Activated CD4-positive, alpha-beta T cell treated with anti-CD3 and anti-CD28 coated beads for 36 hours (primary cell): ENCODE results near the gene EMC9. TPM values are rescaled to one million over a fixed set of nuclear protein-coding genes. Genes with fewer than 3 reads are reported as not detected.

Experiments used
- ATAC-seq: fragments of 200-7000 bp; cut with Tn5 transposase; one replicate; pipeline ENCODE4 v1.10.0; 2021; ENCODE audit warnings: mild to moderate bottlenecking, moderate library complexity
- CTCF ChIA-PET: fragments of 350-600 bp; sonication (Branson Sonifier 250); formaldehyde crosslinking; loops from one replicate; lab custom pipeline; 2021; ENCODE audit warnings: antibody characterized with exemption; lab: Charles Lee
- POLR2A ChIA-PET: fragments of 350-600 bp; sonication (Branson Sonifier 250); formaldehyde crosslinking; loops from one replicate; lab custom pipeline; 2021; ENCODE audit warnings: antibody characterized with exemption, inconsistent platforms; lab: Charles Lee
- DNase-seq: peaks from one replicate; pipeline ENCODE4 v3.0.0-alpha.2; 2020
- H3K27ac Mint-ChIP-seq: one replicate; pipeline ENCODE4 v1.8.0; 2021; ENCODE audit warnings: mixed read lengths
- H3K27me3 Mint-ChIP-seq: one replicate; pipeline ENCODE4 v1.8.0; 2021; ENCODE audit warnings: mixed read lengths
- H3K36me3 Mint-ChIP-seq: one replicate; pipeline ENCODE4 v1.8.0; 2021; ENCODE audit warnings: low read depth, mixed read lengths
- H3K4me1 Mint-ChIP-seq: one replicate; pipeline ENCODE4 v1.8.0; 2021; ENCODE audit warnings: mixed read lengths
- H3K4me3 Mint-ChIP-seq: one replicate; pipeline ENCODE4 v1.8.0; 2021; ENCODE audit warnings: mild to moderate bottlenecking, moderate library complexity, mixed read lengths
- H3K9me3 Mint-ChIP-seq: one replicate; pipeline ENCODE4 v1.8.0; 2021; ENCODE audit warnings: low read depth, mixed read lengths
- intact Hi-C, 2 experiments: fragments of 100-400 bp; cut with DNase I in 1 of 2; cut with micrococcal nuclease in 1 of 2; formaldehyde crosslinking; loops; one replicate each; pipeline versions ENCODE4 v1.14.2 to v1.15.1; 2022 to 2024; cut with DNase I, micrococcal nuclease
- total RNA-seq, 2 experiments: library from RNA; stranded (reverse); gene quantifications; one replicate each; pipeline ENCODE4 v1.2.3, GENCODE V29; 2021

EMC9 gene
- total RNA-seq, 2 experiments from 2014 or later: 36.9 to 46.7 TPM

DNA sequence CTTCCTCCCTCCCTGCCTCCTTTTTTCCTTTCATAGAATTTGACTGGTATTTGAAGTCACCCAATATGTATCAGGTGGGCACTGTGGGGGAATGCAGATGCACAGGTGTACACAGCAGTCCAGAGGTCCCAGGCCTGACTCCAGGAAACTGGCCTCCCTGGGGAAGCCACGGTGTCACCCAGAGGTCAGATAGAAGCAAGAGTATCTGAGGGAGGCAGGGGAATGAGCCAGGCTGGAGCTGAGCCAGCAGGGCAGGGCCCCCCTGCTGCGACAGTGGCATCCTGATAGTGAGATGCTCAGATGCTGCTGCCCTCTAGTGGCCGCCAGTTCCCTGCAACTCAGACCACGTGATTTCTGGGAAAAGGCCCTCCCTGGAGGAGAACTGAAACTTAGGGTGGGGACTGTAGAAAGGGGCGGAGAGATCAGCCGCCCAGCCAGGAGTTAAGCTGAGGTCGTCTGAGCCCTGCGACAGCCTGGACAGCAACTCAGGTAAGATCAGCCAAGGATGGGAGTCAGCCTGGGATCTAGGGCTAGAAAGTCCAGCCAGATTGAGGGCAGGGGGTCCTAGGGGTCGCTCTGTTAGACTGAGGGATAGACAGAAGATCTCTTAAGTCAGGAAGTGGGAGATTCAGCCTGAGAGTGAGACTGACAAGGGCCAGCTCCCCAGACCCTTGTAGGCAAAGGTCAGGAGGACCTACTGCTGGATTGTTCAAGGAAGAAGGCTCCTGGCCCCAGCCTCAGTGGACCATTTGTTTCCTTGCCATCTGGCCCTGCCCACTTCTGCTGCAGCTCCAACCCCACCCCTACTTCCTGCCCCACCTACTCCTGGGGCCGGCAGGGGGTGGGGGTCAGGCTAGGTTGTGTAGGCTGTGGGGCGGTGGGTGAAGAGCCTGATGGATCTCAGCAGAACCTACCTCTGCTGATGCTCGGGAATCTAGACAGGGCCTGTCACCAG lies 19.7 kb upstream of the EMC9 start, which contains the start of gene IRF9:
Gene IRF9 (plus strand): TSS at position 416 of the 955 bp plus-strand sequence. CDS start 880 bp downstream, outside the sequence.
- Mint-ChIP-seq H3K4me3 (peak within 1 kb of the TSS; percentile 84), H3K27me3 (no peaks in the 10 kb centered on the region), H3K27ac (peak within 1 kb of the TSS; percentile 97), H3K4me1 (peaks cover 35% of the 10 kb centered on the region), H3K9me3 (no peaks in the 10 kb centered on the region), H3K36me3 (peaks cover 73% of the 10 kb centered on the region)
- intact Hi-C loops: loop anchor here (1.0 to 2.0 kb wide), 17 partner anchors 14 to 269 kb away; partner anchors contain the start of genes DCAF11 (in 2 of the 2), EMC9 (in 2 of the 2), IPO4 (in 2 of the 2) and NRL (in 2 of the 2)
- ATAC-seq: peak; percentile 89
- CTCF ChIA-PET: interaction anchor here (0.6 to 3.6 kb wide), 40 partner anchors 9 to 1066 kb away, joined by 3 to 43 read pairs (median 4); partner anchors contain the start of genes C14orf119, CHMP4A, CIDEB and DCAF11
- peak; percentile 98 for DNase-seq
- POLR2A ChIA-PET: interaction anchor here (0.6 to 3.6 kb wide), 20 partner anchors 8 to 112 kb away, joined by 3 to 36 read pairs (median 5); partner anchors contain the start of genes CHMP4A, DCAF11, EMC9 and IPO4

GRCh38 chr14:24160499-24160849 lies 19.1 kb upstream of the EMC9 start:
- H3K9me3 Mint-ChIP-seq: no peaks in the 10 kb centered on the region
- ChIA-PET CTCF (interaction anchor here (0.6 to 3.6 kb wide), 27 partner anchors 8 to 172 kb away, joined by 3 to 43 read pairs (median 6); partner anchors contain the start of genes CIDEB, DCAF11, DHRS4L2 and EMC9), POLR2A (interaction anchor here (0.6 to 3.6 kb wide), 13 partner anchors 9 to 80 kb away, joined by 3 to 36 read pairs (median 5); partner anchors contain the start of genes CHMP4A, DCAF11, EMC9 and MDP1)
- peaks cover 35% of the 10 kb centered on the region for H3K4me1 Mint-ChIP-seq
- DNase-seq (no peak), ATAC-seq (no peak)
- H3K27me3 Mint-ChIP-seq: no peaks in the 10 kb centered on the region
- H3K36me3 Mint-ChIP-seq: peaks cover 72% of the 10 kb centered on the region
- H3K27ac Mint-ChIP-seq: peak overlapping the region; percentile 97
- peak overlapping the region; percentile 84 for H3K4me3 Mint-ChIP-seq
- intact Hi-C loops: loop anchor here in 1 of 2 experiments (2.0 kb wide), 1 partner anchor 146 kb away; no protein-coding TSS in a partner anchor

DNA sequence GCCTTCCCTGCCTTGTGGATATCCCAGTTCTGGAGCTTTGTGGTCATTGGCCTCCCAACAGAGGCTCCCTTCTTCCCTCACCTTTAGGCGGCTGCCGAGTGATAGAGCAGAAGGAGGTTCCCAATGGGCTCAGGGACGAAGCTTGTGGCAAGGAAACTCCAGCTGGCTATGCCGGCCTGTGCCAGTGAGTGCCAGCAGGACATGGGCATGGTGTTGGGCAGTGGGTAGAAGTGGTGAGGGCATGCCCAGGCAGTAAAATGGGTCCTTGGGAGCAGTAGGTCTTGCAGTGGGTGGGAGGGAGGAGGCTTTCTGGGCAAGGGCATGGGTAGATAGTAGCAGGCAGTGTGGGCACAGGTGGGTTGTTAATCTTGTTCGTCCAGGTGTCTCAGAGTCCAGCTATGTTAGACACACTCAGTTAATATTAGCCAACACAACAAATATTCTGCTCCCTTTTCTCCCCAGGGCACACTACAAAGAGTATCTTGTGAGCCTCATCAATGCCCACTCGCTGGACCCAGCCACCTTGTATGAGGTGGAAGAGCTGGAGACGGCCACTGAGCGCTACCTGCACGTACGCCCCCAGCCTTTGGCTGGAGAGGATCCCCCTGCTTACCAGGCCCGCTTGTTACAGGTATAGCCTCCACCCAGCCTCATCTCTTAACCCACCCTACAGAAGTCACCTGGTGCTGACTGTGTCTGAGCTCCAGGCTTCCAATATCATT lies 18.5 kb upstream of the EMC9 start:
- H3K36me3 Mint-ChIP-seq: peaks cover 71% of the 10 kb centered on the region
- peaks cover 32% of the 10 kb centered on the region for H3K4me1 Mint-ChIP-seq
- H3K4me3 Mint-ChIP-seq: no peak overlapping the region
- H3K27ac Mint-ChIP-seq: peak overlapping the region; percentile 97
- ChIA-PET CTCF (interaction anchor here (0.6 to 3.6 kb wide), 15 partner anchors 9 to 147 kb away, joined by 3 to 43 read pairs (median 14); partner anchors contain the start of genes CIDEB, DCAF11, EMC9 and NRL), POLR2A (interaction anchor here (1.2 to 3.6 kb wide), 8 partner anchors 9 to 79 kb away, joined by 3 to 36 read pairs (median 7); partner anchors contain the start of genes CHMP4A, DCAF11, EMC9 and NRL)
- H3K27me3 Mint-ChIP-seq: no peaks in the 10 kb centered on the region
- no peaks in the 10 kb centered on the region for H3K9me3 Mint-ChIP-seq
- ATAC-seq (no peak), DNase-seq (no peak)
- intact Hi-C loops: loop anchor here in 1 of 2 experiments (2.0 kb wide), 1 partner anchor 145 kb away; no protein-coding TSS in a partner anchor

GRCh38 chr14:24157331-24157730 lies 15.9 kb upstream of the EMC9 start:
- intact Hi-C loops: no loop called here
- H3K9me3 Mint-ChIP-seq: no peaks in the 10 kb centered on the region
- ChIA-PET POLR2A (no interaction called here), CTCF (no interaction called here)
- no peak overlapping the region for H3K27ac Mint-ChIP-seq
- H3K27me3 Mint-ChIP-seq: no peaks in the 10 kb centered on the region
- no peak for DNase-seq
- peaks cover 14% of the 10 kb centered on the region for H3K4me1 Mint-ChIP-seq
- no peak overlapping the region for H3K4me3 Mint-ChIP-seq
- ATAC-seq: no peak
- peaks cover 55% of the 10 kb centered on the region for H3K36me3 Mint-ChIP-seq

GRCh38 chr14:24156840-24157239 lies 15.4 kb upstream of the EMC9 start:
- no peak for ATAC-seq
- Mint-ChIP-seq H3K9me3 (no peaks in the 10 kb centered on the region), H3K4me1 (peaks cover 9% of the 10 kb centered on the region), H3K27me3 (no peaks in the 10 kb centered on the region), H3K27ac (peak overlapping the region; percentile 49), H3K4me3 (no peak overlapping the region), H3K36me3 (peaks cover 53% of the 10 kb centered on the region)
- POLR2A ChIA-PET: no interaction called here
- intact Hi-C loops: no loop called here
- CTCF ChIA-PET: no interaction called here
- DNase-seq: no peak

- POLR2A ChIA-PET: no interaction called here
- Mint-ChIP-seq H3K9me3 (no peaks in the 10 kb centered on the region), H3K27ac (no peak overlapping the region), H3K4me3 (no peak overlapping the region), H3K4me1 (peaks cover 6% of the 10 kb centered on the region), H3K36me3 (peaks cover 53% of the 10 kb centered on the region), H3K27me3 (no peaks in the 10 kb centered on the region)
- intact Hi-C loops: no loop called here
- CTCF ChIA-PET: interaction anchor here (1.2 kb wide), 1 partner anchor 8 kb away, joined by 6 read pairs; the partner anchor contains the start of gene RNF31
- DNase-seq (no peak), ATAC-seq (no peak)
These were observed 13.7 kb upstream of the EMC9 start for GRCh38 chr14:24155100-24155499.

GRCh38 chr14:24151404-24152080 lies 10.2 kb upstream of the EMC9 start:
- H3K4me1 Mint-ChIP-seq: peaks cover 25% of the 10 kb centered on the region
- H3K27me3 Mint-ChIP-seq: no peaks in the 10 kb centered on the region
- ChIA-PET POLR2A (interaction anchor here (0.8 to 1.2 kb wide), 3 partner anchors 8 to 10 kb away, joined by 3 to 5 read pairs (median 4); partner anchors contain the start of genes EMC9 and IRF9), CTCF (interaction anchor here (2.4 to 2.7 kb wide), 2 partner anchors 9 to 43 kb away, joined by 10 to 21 read pairs; partner anchors contain the start of gene IRF9)
- ATAC-seq (no peak), DNase-seq (no peak)
- intact Hi-C loops: no loop called here
- H3K36me3 Mint-ChIP-seq: peaks cover 56% of the 10 kb centered on the region
- no peaks in the 10 kb centered on the region for H3K9me3 Mint-ChIP-seq
- H3K4me3 Mint-ChIP-seq: no peak overlapping the region
- no peak overlapping the region for H3K27ac Mint-ChIP-seq

GRCh38 chr14:24150993-24151392 lies 9.6 kb upstream of the EMC9 start:
- CTCF ChIA-PET: interaction anchor here (2.4 to 2.7 kb wide), 2 partner anchors 10 to 42 kb away, joined by 10 to 21 read pairs; partner anchors contain the start of gene IRF9
- Mint-ChIP-seq H3K27ac (no peak overlapping the region), H3K9me3 (no peaks in the 10 kb centered on the region), H3K36me3 (peaks cover 59% of the 10 kb centered on the region), H3K27me3 (no peaks in the 10 kb centered on the region), H3K4me3 (no peak overlapping the region), H3K4me1 (peaks cover 25% of the 10 kb centered on the region)
- intact Hi-C loops: no loop called here
- DNase-seq (no peak), ATAC-seq (no peak)
- POLR2A ChIA-PET: interaction anchor here (0.8 to 1.2 kb wide), 2 partner anchors 9 to 11 kb away, joined by 4 to 5 read pairs; partner anchors contain the start of gene IRF9

DNA sequence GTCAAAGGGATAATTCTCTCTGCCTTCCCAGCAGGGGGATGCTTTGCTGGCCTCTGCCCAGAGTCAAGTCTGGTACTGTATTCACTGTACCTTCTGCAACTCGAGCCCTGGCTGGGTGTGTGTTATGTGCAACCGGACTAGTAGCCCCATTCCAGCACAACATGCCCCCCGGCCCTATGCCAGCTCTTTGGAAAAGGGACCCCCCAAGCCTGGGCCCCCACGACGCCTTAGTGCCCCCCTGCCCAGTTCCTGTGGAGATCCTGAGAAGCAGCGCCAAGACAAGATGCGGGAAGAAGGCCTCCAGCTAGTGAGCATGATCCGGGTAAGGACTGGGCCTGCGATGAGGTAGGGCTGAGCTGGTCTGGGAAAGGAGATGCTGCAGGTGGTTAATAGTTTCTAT lies 9.2 kb upstream of the EMC9 start:
- Mint-ChIP-seq H3K27me3 (no peaks in the 10 kb centered on the region), H3K9me3 (no peaks in the 10 kb centered on the region), H3K36me3 (peaks cover 59% of the 10 kb centered on the region), H3K4me3 (no peak overlapping the region), H3K27ac (no peak overlapping the region), H3K4me1 (peaks cover 27% of the 10 kb centered on the region)
- POLR2A ChIA-PET: no interaction called here
- CTCF ChIA-PET: interaction anchor here (0.5 to 2.7 kb wide), 4 partner anchors 10 to 81 kb away, joined by 3 to 21 read pairs (median 7); partner anchors contain the start of genes DCAF11, IRF9 and NRL
- ATAC-seq: no peak
- intact Hi-C loops: no loop called here
- DNase-seq: no peak

DNA sequence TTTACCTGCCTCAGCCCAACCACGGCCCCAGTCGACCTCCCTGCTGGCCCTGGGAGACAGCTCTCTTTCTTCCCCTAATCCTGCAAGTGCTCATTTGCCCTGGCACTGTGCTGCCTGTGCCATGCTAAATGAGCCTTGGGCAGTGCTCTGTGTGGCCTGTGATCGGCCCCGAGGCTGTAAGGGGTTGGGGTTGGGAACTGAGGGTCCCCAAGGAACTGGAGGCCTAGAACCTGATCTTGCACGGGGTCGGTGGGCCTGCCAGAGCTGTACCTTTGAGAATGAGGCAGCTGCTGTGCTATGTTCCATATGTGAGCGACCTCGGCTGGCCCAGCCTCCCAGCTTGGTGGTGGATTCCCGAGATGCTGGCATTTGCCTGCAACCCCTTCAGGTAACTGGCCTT lies 8.7 kb upstream of the EMC9 start:
- ATAC-seq: no peak
- no peak for DNase-seq
- intact Hi-C loops: no loop called here
- no peaks in the 10 kb centered on the region for H3K9me3 Mint-ChIP-seq
- CTCF ChIA-PET: interaction anchor here (0.5 to 2.7 kb wide), 4 partner anchors 11 to 81 kb away, joined by 3 to 21 read pairs (median 7); partner anchors contain the start of genes DCAF11, IRF9 and NRL
- peaks cover 60% of the 10 kb centered on the region for H3K36me3 Mint-ChIP-seq
- H3K27me3 Mint-ChIP-seq: no peaks in the 10 kb centered on the region
- no peak overlapping the region for H3K27ac Mint-ChIP-seq
- H3K4me3 Mint-ChIP-seq: no peak overlapping the region
- POLR2A ChIA-PET: no interaction called here
- H3K4me1 Mint-ChIP-seq: peaks cover 32% of the 10 kb centered on the region
